GM21825 (cell line): ENCODE results near the gene GJA9.
"Not testable (repeated sequence)": the region's sequence is repeated elsewhere in the genome, so short reads cannot be mapped to it uniquely, and the experiment has no call there.

ENCODE experiments used
- ATAC-seq: cut with Tn5 transposase; IDR thresholded peaks from one replicate; pipeline ENCODE4 v1.9.1; 2021; ENCODE audit warnings: mild to moderate bottlenecking, moderate library complexity; ENCODE audit not compliant: unreplicated experiment

Gene GJA9

GRCh38 chr1:38875811-38876210 lies 5.6 kb downstream of the GJA9 start:
- ATAC-seq: no peak

GRCh38 chr1:38873027-38873969 lies 8.1 kb downstream of the GJA9 start, which contains the start of gene MYCBP:
Gene MYCBP, minus strand, starts transcription at chr1:38873348. Its CDS starts 43 bp downstream, at chr1:38873305.
- ATAC-seq: peak; percentile 88

- ATAC-seq: peak; percentile 32
These were observed 8.9 kb downstream of the GJA9 start for GRCh38 chr1:38872401-38873026.

GRCh38 chr1:38870996-38871395 lies 10.4 kb downstream of the GJA9 start:
- no peak for ATAC-seq

- ATAC-seq: no peak
These were observed 14.2 kb downstream of the GJA9 start for GRCh38 chr1:38867208-38867607.

- ATAC-seq: no peak
These were observed 16.2 kb downstream of the GJA9 start for GRCh38 chr1:38865112-38865715.

- ATAC-seq: no peak
These were observed 21.0 kb downstream of the GJA9 start for GRCh38 chr1:38860454-38860795.

GRCh38 chr1:38859561-38860453 lies 21.6 kb downstream of the GJA9 start, which contains the start of gene RRAGC:
Gene RRAGC, minus strand, starts transcription at chr1:38859772. Its CDS starts 126 bp downstream, at chr1:38859646.
- ATAC-seq: peak; percentile 85

- ATAC-seq: peak; percentile 33
These were observed 22.4 kb downstream of the GJA9 start for GRCh38 chr1:38858833-38859560.

- no peak for ATAC-seq
These were observed 28.6 kb downstream of the GJA9 start for GRCh38 chr1:38852780-38853179.

GRCh38 chr1:38848071-38848470 lies 33.3 kb downstream of the GJA9 start:
- no peak for ATAC-seq

- ATAC-seq: no peak
These were observed 35.2 kb downstream of the GJA9 start for GRCh38 chr1:38846210-38846609.

GRCh38 chr1:38845088-38845487 lies 36.3 kb downstream of the GJA9 start:
- not testable (repeated sequence) for ATAC-seq

GRCh38 chr1:38840281-38840680 lies 41.1 kb downstream of the GJA9 start:
- no peak for ATAC-seq

- ATAC-seq: no peak
These were observed 42.0 kb downstream of the GJA9 start for GRCh38 chr1:38839363-38839762.

GRCh38 chr1:38836316-38836715 lies 45.1 kb downstream of the GJA9 start:
- ATAC-seq: not testable (repeated sequence)

- peak; percentile 67 for ATAC-seq
These were observed 46.2 kb downstream of the GJA9 start for GRCh38 chr1:38834937-38835827.

- no peak for ATAC-seq
These were observed 47.1 kb downstream of the GJA9 start for GRCh38 chr1:38834221-38834782.

GRCh38 chr1:38833146-38833545 lies 48.2 kb downstream of the GJA9 start:
- no peak for ATAC-seq
